ENCODE data around the gene XPO6. TPM values are rescaled to one million over a fixed set of nuclear protein-coding genes. Genes with fewer than 3 reads are reported as not detected.
A peak's percentile ranks its signal among the peaks of the same experiment; 100 is the strongest.
"Not testable (repeated sequence)": the region's sequence is repeated elsewhere in the genome, so short reads cannot be mapped to it uniquely, and the experiment has no call there.

The XPO6 gene
- total RNA-seq, 2 experiments from 2014 or later: 204 to 267 TPM

DNA sequence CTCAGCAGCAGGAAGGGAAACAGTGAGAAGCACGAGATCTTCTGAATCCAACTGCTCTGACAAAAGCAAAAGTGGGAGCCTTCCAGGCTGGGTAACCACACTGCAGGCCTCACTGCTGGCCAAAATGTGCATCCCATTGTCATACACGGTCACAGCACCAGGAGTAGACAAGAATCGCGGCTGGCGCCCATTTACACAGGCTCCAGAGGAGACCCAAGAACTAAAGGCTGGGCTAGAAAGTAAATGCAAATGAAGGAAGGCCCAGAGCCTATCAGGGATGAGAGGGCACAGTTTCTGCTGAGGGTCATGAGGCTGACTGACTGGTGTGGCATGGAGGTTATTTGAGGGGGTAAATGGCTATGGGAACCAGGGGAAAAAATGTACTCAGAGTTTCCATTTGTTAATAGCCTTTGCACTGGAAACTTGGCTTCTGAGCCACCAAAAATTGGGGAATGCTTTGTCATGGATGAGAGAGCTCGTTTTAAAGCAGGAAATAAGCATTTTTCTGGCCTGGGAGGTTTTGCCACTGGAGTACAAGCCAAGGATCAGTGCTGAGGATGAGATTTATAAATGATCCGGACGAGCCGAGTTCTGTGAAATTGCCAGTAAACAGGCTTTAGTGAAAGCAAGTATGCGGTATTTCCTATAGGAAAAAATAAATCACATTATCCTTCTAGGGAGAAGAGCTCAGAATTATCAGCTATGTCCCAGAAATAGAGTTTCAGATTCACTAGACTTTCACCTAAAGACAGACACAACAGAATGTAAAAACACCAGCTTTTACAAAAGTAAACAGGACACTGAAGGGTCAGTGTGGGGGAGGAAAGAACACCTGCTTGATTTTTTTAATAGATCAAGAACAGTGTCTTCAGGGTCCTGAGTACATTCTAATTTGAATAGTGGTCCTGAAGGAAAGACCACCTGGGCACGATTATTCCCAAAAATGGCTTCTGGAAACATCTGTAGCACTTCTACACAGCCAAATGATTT, 81.4 kb downstream of the XPO6 start:
- H3K36me3 Mint-ChIP-seq: peaks cover 58% of the 10 kb centered on the region
- H3K27me3 Mint-ChIP-seq: no peaks in the 10 kb centered on the region
- H3K9me3 Mint-ChIP-seq (ENCODE audit: low read depth): no peaks in the 10 kb centered on the region
- H3K4me3 Mint-ChIP-seq: no peak overlapping the region
- no peak for ATAC-seq
- no peak for DNase-seq
- CTCF ChIA-PET: interaction anchor here (0.9 to 2.2 kb wide), 3 partner anchors 10 to 88 kb away, joined by 4 to 13 read pairs (median 4); no protein-coding TSS in a partner anchor
- peak overlapping the region; percentile 5 for H3K27ac Mint-ChIP-seq
- H3K4me1 Mint-ChIP-seq: no peaks in the 10 kb centered on the region

DNA sequence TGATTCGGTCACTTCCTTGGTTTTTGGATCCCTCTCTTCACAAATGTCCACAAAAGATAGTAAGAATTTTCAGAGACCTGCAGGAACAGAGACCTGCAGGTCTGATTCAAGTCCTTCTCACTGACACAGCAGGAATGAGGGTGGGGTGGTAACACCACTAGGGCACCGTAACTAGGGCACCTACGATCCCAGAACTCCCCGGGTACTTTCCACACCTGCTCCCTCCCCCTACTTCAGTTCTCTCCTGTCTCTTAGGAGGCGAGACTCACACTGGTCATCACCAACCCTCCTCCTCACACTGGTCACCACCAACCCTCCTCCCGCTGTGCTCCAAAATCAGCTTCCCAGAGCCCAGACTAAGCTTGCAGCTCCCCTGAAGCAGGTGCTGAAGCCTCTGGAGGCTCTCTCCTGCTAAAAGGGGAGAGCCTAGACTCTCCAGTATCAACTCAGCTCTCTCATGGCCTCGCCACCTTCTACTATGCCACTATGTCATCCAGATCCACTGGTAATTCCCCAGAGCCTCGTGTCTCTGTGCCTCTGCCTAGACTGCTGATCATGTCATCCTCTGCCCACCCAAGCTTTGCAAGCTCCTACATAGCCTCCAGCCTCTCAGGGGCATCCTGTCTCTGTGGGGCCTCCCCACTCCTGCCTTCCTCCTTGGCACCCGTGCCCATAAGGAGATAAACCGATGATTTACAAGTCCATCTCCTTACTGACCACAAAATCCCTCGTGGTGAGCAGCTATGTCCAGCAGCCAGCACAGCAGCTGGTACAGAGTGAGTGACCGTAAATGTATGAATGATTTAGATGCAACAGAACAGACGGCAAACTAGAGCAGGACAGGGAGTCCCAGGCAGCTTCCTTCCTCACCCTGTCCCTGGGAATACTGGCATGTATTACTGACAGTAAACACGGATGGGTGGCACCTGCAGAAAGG, 84.8 kb downstream of the XPO6 start:
- Mint-ChIP-seq H3K27me3 (no peaks in the 10 kb centered on the region), H3K9me3 (ENCODE audit: low read depth) (no peaks in the 10 kb centered on the region), H3K27ac (no peak overlapping the region), H3K4me1 (no peaks in the 10 kb centered on the region), H3K36me3 (peaks cover 57% of the 10 kb centered on the region), H3K4me3 (no peak overlapping the region)
- DNase-seq: no peak
- CTCF ChIA-PET: interaction anchor here (1.2 to 1.3 kb wide), 2 partner anchors 76 to 154 kb away, joined by 3 read pairs; no protein-coding TSS in a partner anchor
- no peak for ATAC-seq

DNA sequence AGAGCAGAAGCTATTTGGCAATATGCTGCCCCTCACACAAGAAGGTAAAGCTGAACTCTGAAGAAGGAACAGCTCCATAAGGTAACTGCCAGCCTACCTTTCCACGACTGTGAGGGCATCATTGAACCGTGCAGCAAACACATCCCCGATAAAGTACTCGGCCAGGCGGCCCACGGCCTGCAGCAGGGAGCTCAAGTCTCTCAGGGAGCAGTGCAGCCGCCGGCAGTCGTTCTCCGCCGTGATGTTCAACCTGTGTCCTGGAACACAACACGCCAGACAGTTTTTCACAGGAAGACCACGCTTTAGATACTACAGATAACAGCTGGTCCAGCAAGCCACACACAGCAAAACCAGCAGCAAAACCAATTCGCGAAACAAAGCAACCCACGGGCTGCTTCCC, 86.2 kb downstream of the XPO6 start:
- DNase-seq (no peak), ATAC-seq (no peak)
- no peaks in the 10 kb centered on the region for H3K9me3 Mint-ChIP-seq (ENCODE audit: low read depth)
- CTCF ChIA-PET: interaction anchor here (1.3 to 1.7 kb wide), 2 partner anchors 77 to 93 kb away, joined by 3 to 5 read pairs; no protein-coding TSS in a partner anchor
- H3K4me3 Mint-ChIP-seq: no peak overlapping the region
- H3K4me1 Mint-ChIP-seq: no peaks in the 10 kb centered on the region
- H3K36me3 Mint-ChIP-seq: peaks cover 60% of the 10 kb centered on the region
- no peaks in the 10 kb centered on the region for H3K27me3 Mint-ChIP-seq
- no peak overlapping the region for H3K27ac Mint-ChIP-seq

DNA sequence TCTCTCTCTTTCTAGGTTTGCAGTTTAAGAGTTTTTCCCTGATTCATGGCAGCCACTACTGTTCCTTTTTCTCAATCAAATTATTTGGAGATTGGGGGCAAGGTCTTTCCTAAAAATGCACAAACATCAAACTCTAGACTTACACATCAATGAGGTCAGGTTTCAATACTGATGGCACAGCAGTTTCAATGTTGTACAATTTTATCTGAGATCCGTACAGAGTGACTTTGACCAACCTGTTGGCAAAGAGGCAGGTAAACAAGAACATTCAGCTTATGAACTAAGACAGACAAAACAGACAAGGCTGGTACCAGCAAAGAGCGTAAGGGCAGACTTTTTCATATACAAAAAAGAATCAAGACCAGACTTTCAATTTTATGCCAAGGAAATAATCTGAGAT, 90.2 kb downstream of the XPO6 start:
- ATAC-seq (no peak), DNase-seq (no peak)
- H3K27ac Mint-ChIP-seq: no peak overlapping the region
- H3K9me3 Mint-ChIP-seq (ENCODE audit: low read depth): no peaks in the 10 kb centered on the region
- H3K4me3 Mint-ChIP-seq: no peak overlapping the region
- no peaks in the 10 kb centered on the region for H3K27me3 Mint-ChIP-seq
- CTCF ChIA-PET: interaction anchor here (1.6 kb wide), 1 partner anchor 8 kb away, joined by 4 read pairs; no protein-coding TSS in a partner anchor
- H3K36me3 Mint-ChIP-seq: peaks cover 61% of the 10 kb centered on the region
- H3K4me1 Mint-ChIP-seq: no peaks in the 10 kb centered on the region

DNA sequence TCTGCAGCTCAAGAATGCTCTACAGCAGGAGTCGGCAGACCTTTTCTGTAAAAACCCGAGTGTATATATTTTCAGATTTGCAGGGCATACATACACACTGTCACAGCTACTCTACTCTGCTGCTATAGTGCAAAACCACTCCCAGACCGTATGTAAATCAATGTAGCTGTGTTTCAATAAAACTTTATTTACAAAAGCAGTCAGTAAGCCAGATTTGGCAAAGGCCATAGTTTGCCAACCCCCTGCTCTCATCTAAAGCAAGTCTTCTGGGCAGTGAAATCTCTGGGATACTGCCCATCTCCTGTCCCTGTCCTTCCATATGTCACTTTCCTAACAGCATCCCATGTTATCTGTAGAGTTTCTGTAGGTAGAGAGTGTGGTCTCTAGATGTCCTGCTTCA, 91.0 kb downstream of the XPO6 start:
- Mint-ChIP-seq H3K4me3 (no peak overlapping the region), H3K4me1 (no peaks in the 10 kb centered on the region), H3K36me3 (peaks cover 63% of the 10 kb centered on the region), H3K27me3 (no peaks in the 10 kb centered on the region), H3K27ac (peak overlapping the region; percentile 44), H3K9me3 (ENCODE audit: low read depth) (no peaks in the 10 kb centered on the region)
- no peak for ATAC-seq
- CTCF ChIA-PET: interaction anchor here (1.6 kb wide), 1 partner anchor 9 kb away, joined by 4 read pairs; no protein-coding TSS in a partner anchor
- no peak for DNase-seq

DNA sequence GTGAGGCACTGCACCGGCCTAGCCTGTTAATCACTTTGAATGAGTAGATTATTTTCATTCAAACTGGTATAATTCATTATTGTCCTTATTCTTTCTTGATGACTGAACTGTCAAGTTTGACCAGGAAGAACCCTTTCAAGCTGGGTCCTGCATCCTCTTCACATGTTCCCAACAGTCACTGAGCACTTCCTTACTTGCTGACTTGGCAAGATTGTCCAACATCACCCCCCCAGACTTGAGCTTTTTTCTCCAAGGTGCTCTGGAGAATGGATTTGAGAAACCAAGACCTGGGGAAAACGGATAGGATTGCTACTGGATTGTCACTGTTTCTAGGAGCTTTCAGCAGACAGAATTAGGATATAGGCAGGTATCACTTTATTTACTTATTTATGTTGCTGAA, 93.1 kb downstream of the XPO6 start:
- CTCF ChIA-PET: no interaction called here
- Mint-ChIP-seq H3K27me3 (no peaks in the 10 kb centered on the region), H3K9me3 (ENCODE audit: low read depth) (no peaks in the 10 kb centered on the region), H3K4me1 (peaks cover 9% of the 10 kb centered on the region), H3K27ac (no peak overlapping the region), H3K36me3 (peaks cover 64% of the 10 kb centered on the region), H3K4me3 (no peak overlapping the region)
- DNase-seq (no peak), ATAC-seq (no peak)

DNA sequence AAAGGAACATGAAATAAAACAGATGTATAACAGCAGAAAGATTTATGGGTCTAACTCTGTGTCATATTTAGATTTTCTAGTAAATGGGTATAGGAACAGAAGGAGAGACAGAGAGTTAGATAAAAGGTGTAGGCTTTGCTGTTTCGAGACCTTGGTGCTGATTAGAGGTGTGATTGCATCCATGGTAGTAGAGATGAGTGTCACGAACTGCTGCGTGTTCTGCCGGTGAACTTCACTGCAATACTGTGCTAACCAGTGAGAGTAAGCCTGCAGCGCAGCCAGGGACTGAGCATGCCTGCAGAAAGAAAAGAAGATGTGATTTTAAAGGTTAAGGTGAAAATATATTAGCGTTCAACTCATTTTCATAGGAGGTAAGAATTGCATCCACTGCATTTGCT, 94.6 kb downstream of the XPO6 start:
- no peak for DNase-seq

DNA sequence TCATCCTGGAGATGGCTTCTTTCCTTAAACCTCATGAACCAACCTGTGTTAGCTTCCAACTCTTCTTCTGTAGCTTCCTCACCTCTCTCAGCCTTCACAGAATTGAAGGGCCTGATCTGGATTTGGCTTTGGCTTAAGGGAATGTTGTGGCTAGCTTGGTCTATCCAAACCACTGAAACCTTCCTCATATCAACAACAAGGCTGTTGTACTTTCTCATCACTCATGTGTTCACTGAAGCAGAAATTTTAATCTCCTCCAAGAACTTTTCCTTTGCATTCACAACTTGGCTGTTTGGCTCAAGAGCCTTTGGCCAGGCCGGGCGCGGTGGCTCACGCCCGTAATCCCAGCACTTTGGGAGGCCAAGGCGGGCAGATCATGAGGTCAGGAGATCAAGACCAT, 95.9 kb downstream of the XPO6 start:
- not testable (repeated sequence) for H3K9me3 Mint-ChIP-seq (ENCODE audit: low read depth); H3K27me3 Mint-ChIP-seq; ATAC-seq; H3K4me3 Mint-ChIP-seq; DNase-seq; H3K27ac Mint-ChIP-seq
- CTCF ChIA-PET: interaction anchor here (0.6 kb wide), 1 partner anchor 208 kb away, joined by 3 read pairs; no protein-coding TSS in a partner anchor
- H3K4me1 Mint-ChIP-seq: peaks cover 22% of the 10 kb centered on the region
- peaks cover 59% of the 10 kb centered on the region for H3K36me3 Mint-ChIP-seq

More for the DNA sequence above, 94.6 kb downstream of the XPO6 start:
- no peak overlapping the region for H3K4me3 Mint-ChIP-seq
- H3K27me3 Mint-ChIP-seq: no peaks in the 10 kb centered on the region
- ATAC-seq: no peak
- CTCF ChIA-PET: no interaction called here
- H3K36me3 Mint-ChIP-seq: peaks cover 62% of the 10 kb centered on the region
- H3K9me3 Mint-ChIP-seq (ENCODE audit: low read depth): no peaks in the 10 kb centered on the region
- H3K4me1 Mint-ChIP-seq: peaks cover 22% of the 10 kb centered on the region
- H3K27ac Mint-ChIP-seq: no peak overlapping the region

DNA sequence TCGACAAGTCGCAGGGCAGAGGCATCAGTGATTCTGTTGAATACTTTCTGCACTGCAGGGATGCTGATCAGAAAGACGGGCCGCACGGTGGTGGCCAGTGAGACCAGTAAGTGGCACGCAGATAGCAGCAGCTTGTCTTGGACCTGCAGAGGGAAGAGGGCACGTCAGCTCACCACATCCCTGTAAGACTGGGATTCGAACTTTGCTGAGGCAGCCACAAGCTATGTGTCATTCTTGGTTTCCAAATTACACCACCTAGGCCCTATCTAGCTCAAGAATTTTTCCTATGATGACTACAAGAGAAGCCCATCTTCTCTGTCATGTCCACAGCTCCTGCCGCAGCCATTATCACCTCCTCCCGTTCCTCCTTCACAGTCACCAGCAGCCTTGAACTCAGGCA, 98.9 kb downstream of the XPO6 start:
- Mint-ChIP-seq H3K27me3 (no peaks in the 10 kb centered on the region), H3K4me1 (peaks cover 32% of the 10 kb centered on the region), H3K4me3 (no peak overlapping the region), H3K36me3 (peaks cover 54% of the 10 kb centered on the region), H3K27ac (peak overlapping the region; percentile 78), H3K9me3 (ENCODE audit: low read depth) (no peaks in the 10 kb centered on the region)
- DNase-seq: peak; percentile 69
- CTCF ChIA-PET: interaction anchor here (1.3 to 3.0 kb wide), 2 partner anchors 43 to 105 kb away, joined by 4 to 16 read pairs; no protein-coding TSS in a partner anchor
- peak; percentile 91 for ATAC-seq

DNA sequence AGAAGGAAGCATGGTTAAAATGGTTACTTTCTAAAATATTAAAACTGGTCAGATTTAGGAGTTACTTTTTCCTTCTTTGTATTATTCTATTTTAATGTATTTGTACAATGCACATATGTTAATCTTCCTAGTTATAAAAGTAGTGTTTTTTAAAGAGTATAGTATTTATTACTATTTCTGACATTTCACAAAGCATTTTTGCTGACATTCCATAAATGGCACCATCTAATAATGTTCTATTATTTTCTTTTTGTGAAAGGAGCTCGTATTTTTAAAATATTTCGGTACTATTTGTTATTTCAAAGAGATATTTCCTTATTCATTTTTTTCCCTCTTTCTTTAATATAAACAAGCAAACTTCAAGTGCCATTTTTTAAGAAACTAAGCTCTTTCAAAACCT, 100.8 kb downstream of the XPO6 start:
- ATAC-seq (no peak), DNase-seq (no peak)
- Mint-ChIP-seq H3K4me1 (peaks cover 32% of the 10 kb centered on the region), H3K36me3 (peaks cover 57% of the 10 kb centered on the region), H3K9me3 (ENCODE audit: low read depth) (no peaks in the 10 kb centered on the region), H3K27me3 (no peaks in the 10 kb centered on the region), H3K4me3 (no peak overlapping the region), H3K27ac (peak overlapping the region; percentile 6)
- CTCF ChIA-PET: no interaction called here

DNA sequence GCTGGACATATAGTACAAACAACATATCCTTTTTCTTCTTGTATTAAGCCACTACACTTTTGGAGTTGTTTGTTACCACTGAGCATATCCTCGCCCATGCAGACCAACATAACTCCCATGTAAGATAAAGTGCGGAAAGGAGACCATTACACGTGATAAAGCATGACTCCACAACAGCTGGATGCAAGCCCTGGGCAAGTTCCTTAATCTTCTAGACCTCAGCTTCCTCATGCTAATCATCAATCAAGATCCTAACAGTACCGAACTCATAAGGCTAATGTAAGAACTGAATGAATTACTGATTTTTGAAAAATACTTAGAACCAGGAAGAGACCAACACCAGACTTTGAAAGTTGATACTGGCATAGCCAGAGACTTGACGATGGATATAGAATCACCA, 101.3 kb downstream of the XPO6 start:
- peaks cover 32% of the 10 kb centered on the region for H3K4me1 Mint-ChIP-seq
- ATAC-seq (no peak), DNase-seq (no peak)
- peaks cover 57% of the 10 kb centered on the region for H3K36me3 Mint-ChIP-seq
- CTCF ChIA-PET: interaction anchor here (1.7 kb wide), 1 partner anchor 24 kb away, joined by 3 read pairs; no protein-coding TSS in a partner anchor
- no peak overlapping the region for H3K4me3 Mint-ChIP-seq
- no peaks in the 10 kb centered on the region for H3K9me3 Mint-ChIP-seq (ENCODE audit: low read depth)
- H3K27me3 Mint-ChIP-seq: no peaks in the 10 kb centered on the region
- no peak overlapping the region for H3K27ac Mint-ChIP-seq

DNA sequence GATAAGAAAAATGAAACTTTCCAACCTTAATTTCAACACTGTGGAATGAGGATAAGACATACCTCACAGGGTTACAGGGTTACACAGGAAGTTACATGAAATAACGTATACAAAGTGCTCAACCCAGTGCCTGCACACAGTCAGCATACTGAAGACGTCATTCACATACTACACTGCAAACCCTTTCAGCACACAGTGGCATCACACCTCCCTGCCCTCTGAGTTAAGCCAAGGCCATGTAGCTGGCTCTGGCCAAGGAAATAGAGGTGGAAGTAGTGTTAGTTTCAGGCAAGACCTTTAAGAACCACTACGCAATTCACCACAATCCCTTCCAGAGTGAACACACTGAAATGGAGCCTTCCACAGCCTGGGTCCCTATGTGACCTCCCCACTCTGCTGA, 101.7 kb downstream of the XPO6 start:
- Mint-ChIP-seq H3K9me3 (ENCODE audit: low read depth) (no peaks in the 10 kb centered on the region), H3K27ac (no peak overlapping the region), H3K4me3 (no peak overlapping the region), H3K4me1 (peaks cover 31% of the 10 kb centered on the region), H3K36me3 (peaks cover 57% of the 10 kb centered on the region), H3K27me3 (no peaks in the 10 kb centered on the region)
- CTCF ChIA-PET: interaction anchor here (1.7 kb wide), 1 partner anchor 25 kb away, joined by 3 read pairs; no protein-coding TSS in a partner anchor
- DNase-seq (no peak), ATAC-seq (no peak)

Measured in activated CD8-positive, alpha-beta memory T cell treated with anti-CD3 and anti-CD28 coated beads, Interleukin-2, amount 10 ng/mL, durations not matched to agents 7 days and 5 days (primary cell).